Brain microvascular endothelial cell (primary cell): ENCODE results near the gene RAVER2.
"Not testable (repeated sequence)": the region's sequence is repeated elsewhere in the genome, so short reads cannot be mapped to it uniquely, and the experiment has no call there.

Experiments used
- DNase-seq: peaks from one replicate; pipeline ENCODE4 v3.0.0-alpha.2; 2020
- H3K27ac ChIP-seq: fragments of 250-450 bp; sonication (Bioruptor Pico); 2 replicates; pipeline ENCODE4 v1.5.1; 2020; ENCODE audit warnings: mild to moderate bottlenecking, moderate library complexity
- H3K27me3 ChIP-seq: fragments of 250-450 bp; sonication (Bioruptor Pico); replicated peaks from 2 replicates; pipeline ENCODE4 v1.5.1; 2020; ENCODE audit warnings: mild to moderate bottlenecking
- H3K36me3 ChIP-seq: fragments of 250-450 bp; sonication (Bioruptor Pico); replicated peaks from 2 replicates; pipeline ENCODE4 v1.5.1; 2020; ENCODE audit warnings: mild to moderate bottlenecking
- H3K4me3 ChIP-seq: 2 replicates; pipeline ENCODE4 v1.5.1; 2011; ENCODE audit warnings: low read depth, mild to moderate bottlenecking, control low read depth, low read length, moderate library complexity
- in situ Hi-C: cut with HindIII; loops from 2 replicates; pipeline ENCODE4 v1.10.0; 2017; ENCODE audit warnings: low sequenced_read_pairs, low pct_ligation_motif_present
- TF ChIP-seq, protein P1 (sequence below): IDR thresholded peaks from 2 replicates; pipeline ENCODE4 v1.5.1; 2011; ENCODE audit warnings: low read depth, mild to moderate bottlenecking, moderate library complexity, low read length, control low read depth, inconsistent platforms; ENCODE audit errors: missing control alignments

Gene RAVER2

DNA sequence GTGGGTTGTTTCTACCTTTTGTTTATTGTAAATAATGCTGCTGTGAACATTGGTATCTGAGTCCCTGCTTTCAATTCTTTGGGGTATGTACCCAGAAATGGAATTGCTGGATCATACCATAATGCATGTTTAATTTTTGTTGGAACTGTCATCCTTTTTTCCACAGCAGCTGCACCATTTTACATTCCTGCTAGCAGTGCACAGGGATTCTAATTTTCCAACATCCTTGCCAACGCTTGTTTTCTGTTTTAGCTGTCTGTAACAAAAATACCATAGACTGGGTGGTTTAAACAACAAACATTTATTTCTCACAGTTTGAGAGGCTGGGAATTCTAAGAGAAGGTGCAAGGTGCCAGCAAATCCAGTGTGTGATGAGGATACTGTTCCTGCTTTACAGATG, 65.1 kb downstream of the RAVER2 start:
- TF ChIP-seq, protein P1, sequence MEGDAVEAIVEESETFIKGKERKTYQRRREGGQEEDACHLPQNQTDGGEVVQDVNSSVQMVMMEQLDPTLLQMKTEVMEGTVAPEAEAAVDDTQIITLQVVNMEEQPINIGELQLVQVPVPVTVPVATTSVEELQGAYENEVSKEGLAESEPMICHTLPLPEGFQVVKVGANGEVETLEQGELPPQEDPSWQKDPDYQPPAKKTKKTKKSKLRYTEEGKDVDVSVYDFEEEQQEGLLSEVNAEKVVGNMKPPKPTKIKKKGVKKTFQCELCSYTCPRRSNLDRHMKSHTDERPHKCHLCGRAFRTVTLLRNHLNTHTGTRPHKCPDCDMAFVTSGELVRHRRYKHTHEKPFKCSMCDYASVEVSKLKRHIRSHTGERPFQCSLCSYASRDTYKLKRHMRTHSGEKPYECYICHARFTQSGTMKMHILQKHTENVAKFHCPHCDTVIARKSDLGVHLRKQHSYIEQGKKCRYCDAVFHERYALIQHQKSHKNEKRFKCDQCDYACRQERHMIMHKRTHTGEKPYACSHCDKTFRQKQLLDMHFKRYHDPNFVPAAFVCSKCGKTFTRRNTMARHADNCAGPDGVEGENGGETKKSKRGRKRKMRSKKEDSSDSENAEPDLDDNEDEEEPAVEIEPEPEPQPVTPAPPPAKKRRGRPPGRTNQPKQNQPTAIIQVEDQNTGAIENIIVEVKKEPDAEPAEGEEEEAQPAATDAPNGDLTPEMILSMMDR, result no peak
- DNase-seq, result no peak
- Histone ChIP-seq H3K4me3 (no peak overlapping the region), H3K27ac (no peak overlapping the region), H3K36me3 (no peaks in the 10 kb centered on the region), H3K27me3 (no peaks in the 10 kb centered on the region)
- in situ Hi-C loops, result no loop called here

DNA sequence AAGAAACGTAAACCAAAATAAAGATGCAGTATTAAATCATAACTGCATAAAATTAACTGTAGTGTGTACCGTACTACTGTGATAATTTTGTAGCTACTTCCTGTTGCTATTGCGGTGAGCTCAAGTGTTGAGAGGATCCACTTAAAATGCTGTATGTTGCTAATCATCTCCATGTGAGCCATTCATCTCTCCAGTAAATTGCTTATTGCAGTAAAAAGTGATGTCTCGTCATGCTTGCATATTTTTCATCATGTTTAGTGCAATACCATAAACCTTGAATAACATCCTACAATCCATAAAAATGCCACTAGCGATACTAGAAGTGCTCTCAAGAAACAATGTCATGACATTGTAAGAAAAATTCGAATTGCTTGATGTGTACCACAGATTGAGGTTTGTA, 66.3 kb downstream of the RAVER2 start:
- no peaks in the 10 kb centered on the region for H3K36me3 ChIP-seq
- TF ChIP-seq, protein P1, result no peak
- no peaks in the 10 kb centered on the region for H3K27me3 ChIP-seq
- no peak overlapping the region for H3K27ac ChIP-seq
- DNase-seq, result no peak
- no peak overlapping the region for H3K4me3 ChIP-seq
- in situ Hi-C loops, result no loop called here

DNA sequence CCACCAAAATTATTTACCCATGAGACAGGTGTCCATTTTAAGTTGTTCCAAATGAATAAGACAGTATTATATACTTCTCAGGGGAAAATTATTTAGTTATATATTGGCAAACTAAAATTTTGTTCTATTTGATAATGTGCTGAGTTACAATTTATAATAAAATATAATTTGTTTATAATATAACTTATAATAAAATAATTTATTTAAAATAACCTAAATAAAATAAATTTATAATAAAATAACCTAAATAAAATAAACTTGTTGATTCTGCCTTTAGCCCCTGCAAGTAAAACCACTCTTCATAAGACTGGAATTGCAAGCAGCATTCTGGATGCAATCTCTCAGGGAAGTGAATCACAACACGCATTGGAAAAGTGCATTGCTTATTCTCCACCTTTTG, 69.6 kb downstream of the RAVER2 start:
- no peaks in the 10 kb centered on the region for H3K27me3 ChIP-seq
- no peak overlapping the region for H3K4me3 ChIP-seq
- in situ Hi-C loops, result no loop called here
- TF ChIP-seq, protein P1, result no peak
- no peaks in the 10 kb centered on the region for H3K36me3 ChIP-seq
- DNase-seq, result no peak
- no peak overlapping the region for H3K27ac ChIP-seq

DNA sequence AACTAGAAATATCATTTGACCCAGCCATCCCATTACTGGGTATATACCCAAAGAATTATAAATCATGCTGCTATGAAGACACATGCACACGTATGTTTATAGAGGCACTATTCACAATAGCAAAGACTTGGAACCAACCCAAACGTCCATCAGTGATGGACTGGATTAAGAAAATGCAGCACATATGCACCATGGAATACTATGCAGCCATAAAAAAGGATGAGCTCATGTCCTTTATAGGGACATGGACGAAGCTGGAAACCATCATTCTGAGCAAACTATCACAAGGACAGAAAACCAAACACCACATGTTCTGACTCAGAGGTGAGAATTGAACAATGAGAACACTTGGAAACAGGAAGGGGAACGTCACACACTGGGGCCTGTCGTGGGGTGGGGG, 72.5 kb downstream of the RAVER2 start:
- in situ Hi-C loops, H3K4me3 ChIP-seq, H3K27me3 ChIP-seq, DNase-seq, H3K36me3 ChIP-seq, H3K27ac ChIP-seq: not testable (repeated sequence)

DNA sequence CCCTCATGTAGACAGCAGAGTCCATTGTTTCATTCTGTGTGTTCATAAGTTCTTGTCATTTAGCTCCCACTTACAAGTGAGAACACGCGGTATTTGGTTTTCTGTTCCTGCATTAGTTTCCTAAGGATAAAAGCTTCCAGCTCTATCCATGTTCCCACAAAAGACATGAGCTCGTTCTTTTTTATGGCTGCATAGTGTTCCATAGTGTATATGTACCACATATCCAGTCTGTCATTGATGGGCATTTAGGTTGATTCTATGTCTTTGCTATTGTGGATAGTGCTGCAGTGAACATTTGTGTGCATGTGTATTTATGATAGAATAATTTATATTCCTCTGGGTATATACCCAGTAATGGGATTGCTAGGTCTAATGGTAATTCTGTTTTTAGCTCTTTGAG, 75.7 kb downstream of the RAVER2 start:
- H3K36me3 ChIP-seq, DNase-seq, in situ Hi-C loops, H3K27me3 ChIP-seq, H3K27ac ChIP-seq, H3K4me3 ChIP-seq: not testable (repeated sequence)

DNA sequence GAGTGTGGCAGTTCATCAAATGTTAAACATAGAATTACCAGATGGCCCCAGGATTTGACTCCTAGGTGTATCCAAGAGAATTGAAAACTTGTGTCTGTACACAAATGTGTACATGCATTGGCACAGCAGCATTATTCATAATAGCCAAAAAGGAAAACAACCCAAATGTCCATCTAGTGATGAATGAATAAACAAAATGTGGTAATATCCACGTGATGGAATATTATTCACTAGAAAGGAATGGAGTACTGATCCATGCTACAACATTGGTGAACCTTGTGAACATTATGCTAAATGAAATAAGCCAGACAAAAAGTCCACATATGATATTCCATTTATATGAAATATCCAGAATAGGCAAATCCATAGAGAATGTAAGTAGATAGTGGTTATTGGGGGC, 77.7 kb downstream of the RAVER2 start:
- H3K27ac ChIP-seq, result no peak overlapping the region
- no peaks in the 10 kb centered on the region for H3K36me3 ChIP-seq
- TF ChIP-seq, protein P1, result no peak
- in situ Hi-C loops, result no loop called here
- no peak overlapping the region for H3K4me3 ChIP-seq
- DNase-seq, result no peak
- no peaks in the 10 kb centered on the region for H3K27me3 ChIP-seq

DNA sequence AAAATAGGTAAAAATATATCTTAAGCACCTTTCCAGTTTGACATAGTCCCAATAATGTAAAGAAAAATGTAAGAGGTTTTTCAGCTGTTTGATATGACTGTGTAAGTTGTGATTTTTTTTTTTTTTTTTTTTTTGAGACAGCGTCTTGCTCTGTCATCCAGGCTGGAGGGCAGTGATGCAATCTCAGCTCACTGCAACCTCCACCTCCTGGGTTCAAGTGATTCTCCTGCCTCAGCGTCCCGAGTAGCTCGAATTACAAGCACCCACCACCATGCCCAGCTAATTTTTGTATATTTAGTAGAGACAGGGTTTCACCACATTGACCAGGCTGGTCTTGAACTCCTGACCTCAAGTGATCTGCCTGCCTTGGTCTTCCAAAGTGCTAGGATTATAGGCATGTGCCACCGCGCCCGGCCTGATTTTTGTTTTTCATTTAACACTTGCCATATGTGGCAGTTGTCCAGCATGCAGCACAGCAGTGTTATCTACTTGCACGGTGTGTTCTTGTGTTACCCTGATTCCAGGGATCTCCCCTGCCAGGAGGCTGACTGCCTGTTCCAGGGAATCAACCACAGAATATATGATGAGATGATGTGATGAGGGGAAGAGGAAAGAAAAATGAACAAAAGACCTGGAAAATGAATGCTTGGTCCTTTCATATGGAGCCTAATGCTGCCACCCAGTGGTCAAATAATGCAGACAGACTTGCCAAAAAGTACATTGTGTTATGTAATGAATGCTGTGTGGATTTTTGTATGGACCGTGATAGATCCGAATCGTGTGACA, 79.0 kb downstream of the RAVER2 start:
- Histone ChIP-seq H3K4me3 (no peak overlapping the region), H3K27me3 (no peaks in the 10 kb centered on the region), H3K27ac (no peak overlapping the region), H3K36me3 (no peaks in the 10 kb centered on the region)
- DNase-seq, result peak; percentile 79
- in situ Hi-C loops, result no loop called here
- TF ChIP-seq, protein P1, result peak; percentile 73
